Aorta (tissue), 5 donors: ENCODE data around the gene NCKAP5. TPM values are rescaled to one million over a fixed set of nuclear protein-coding genes. Genes with fewer than 3 reads are reported as not detected.

Source experiments
- ATAC-seq: fragments of 200-7000 bp; cut with Tn5 transposase; one replicate; pipeline ENCODE4 v1.9.1; 2022; ENCODE audit warnings: moderate library complexity; ENCODE audit not compliant: low FRiP score
- DNase-seq, 2 donors: peaks; one replicate each; pipeline ENCODE4 v3.0.0-alpha.2; 2020
- H3K27ac ChIP-seq, 2 donors: one replicate each; pipeline ENCODE4 v1.5.1; 2013; ENCODE audit warnings: low read length in 2 of 2, mild to moderate bottlenecking in 2 of 2, moderate library complexity in 2 of 2, control low read depth in 1 of 2, inconsistent platforms in 1 of 2, low read depth in 1 of 2
- H3K27me3 ChIP-seq, 2 donors: one replicate each; pipeline ENCODE4 v1.6.1; 2013; ENCODE audit warnings: control low read depth in 1 of 2, low read length in 1 of 2, mild to moderate bottlenecking in 1 of 2, moderate library complexity in 1 of 2; ENCODE audit not compliant: insufficient read depth in 2 of 2, control insufficient read depth in 1 of 2
- H3K36me3 ChIP-seq, 2 donors: one replicate each; pipeline ENCODE4 v1.6.1; 2013; ENCODE audit warnings: control low read depth in 1 of 2, low read length in 1 of 2, mild to moderate bottlenecking in 1 of 2; ENCODE audit not compliant: insufficient read depth in 2 of 2, control insufficient read depth in 1 of 2
- H3K4me1 ChIP-seq, 2 donors: one replicate each; pipeline ENCODE4 v1.6.1; 2013; ENCODE audit warnings: low read length in 2 of 2, control low read depth in 1 of 2, mild to moderate bottlenecking in 1 of 2, moderate library complexity in 1 of 2; ENCODE audit not compliant: insufficient read depth in 2 of 2, control insufficient read depth in 1 of 2
- H3K4me3 ChIP-seq, 2 donors: one replicate each; pipeline ENCODE4 v1.5.1; 2013; ENCODE audit warnings: low read length in 2 of 2, control low read depth in 1 of 2, mild to moderate bottlenecking in 1 of 2
- H3K9me3 ChIP-seq: one replicate; pipeline ENCODE4 v1.6.1; 2013; ENCODE audit warnings: mild to moderate bottlenecking, low read length; ENCODE audit not compliant: control insufficient read depth
- WGBS, 2 donors: extraction: QIAGEN DNeasy Blood & Tissue Kit; methylation state at CpG; one replicate each; pipeline ENCODE4 v1.1.7; 2013; 5-methylcytosine and 5-hydroxymethylcytosine counted together
- intact Hi-C, 2 donors: fragments of 100-400 bp; cut with DNase I; formaldehyde crosslinking; loops; one replicate each; pipeline versions ENCODE4 v1.14.2 to v1.15.0; 2022
- polyA plus RNA-seq, 2 donors: library from polyadenylated mRNA; stranded (reverse); fragments of 200-250 nt; gene quantifications; one replicate each; pipeline ENCODE4 v1.2.3, GENCODE V29; 2013
- total RNA-seq, 2 donors: library from RNA; stranded (reverse); fragmentation: NEBNext Ultra II Directional; extraction: Animal tissue kit (Norgen Biotek cat#: 25700); gene quantifications; one replicate each; pipeline ENCODE4 v1.2.1, GENCODE V29; 2021
- donor health status: healthy with polysubstance abuse.
- donor health status: Bipolar disorder and iron deficiency.
- donor health status: DM: no; HTN: no; CAD: no.
- donor health status: DM: no; HTN: no; CAD: no.
- donor health status: DM: yes; HTN: yes; CAD: no.

The NCKAP5 gene
- total and polyA plus RNA-seq, 4 donors = 0.75 to 7.5 (median 2.4) TPM; not detected in 1

- no peaks in the 10 kb centered on the region for H3K27me3 ChIP-seq
- intact Hi-C loops = no loop called here
- WGBS, 2 donors = 95 to 97% methylated on average over 4 of the region's 4 CpGs
- no peak overlapping the region for H3K4me3 ChIP-seq
- DNase-seq = no peak
- no peaks in the 10 kb centered on the region for H3K4me1 ChIP-seq
- no peaks in the 10 kb centered on the region for H3K9me3 ChIP-seq
- H3K27ac ChIP-seq = no peak overlapping the region
- ATAC-seq = no peak
- H3K36me3 ChIP-seq = no peaks in the 10 kb centered on the region
Observed at GRCh38 chr2:133512121-133512520, 56.1 kb downstream of the NCKAP5 start.

- ATAC-seq (no peak), DNase-seq (no peak)
- Histone ChIP-seq H3K4me1 (no peaks in the 10 kb centered on the region), H3K27ac (no peak overlapping the region), H3K9me3 (no peaks in the 10 kb centered on the region), H3K27me3 (no peaks in the 10 kb centered on the region), H3K36me3 (no peaks in the 10 kb centered on the region), H3K4me3 (no peak overlapping the region)
- intact Hi-C loops = no loop called here
- 39 to 68% methylated on average over 1 of the region's 1 CpG for WGBS, 2 donors
Observed at GRCh38 chr2:133511679-133512078, 56.6 kb downstream of the NCKAP5 start.

GRCh38 chr2:133509777-133510176 is 58.5 kb downstream of the NCKAP5 start:
- H3K4me3 ChIP-seq = no peak overlapping the region
- H3K27ac ChIP-seq = no peak overlapping the region
- H3K4me1 ChIP-seq = no peaks in the 10 kb centered on the region
- no peak for DNase-seq
- no peak for ATAC-seq
- 95 to 96% methylated on average over 6 of the region's 6 CpGs for WGBS, 2 donors
- no peaks in the 10 kb centered on the region for H3K36me3 ChIP-seq
- H3K9me3 ChIP-seq = no peaks in the 10 kb centered on the region
- intact Hi-C loops = no loop called here
- no peaks in the 10 kb centered on the region for H3K27me3 ChIP-seq

- DNase-seq = no peak
- intact Hi-C loops = no loop called here
- WGBS, 2 donors = 89 to 91% methylated on average over 7 of the region's 7 CpGs
- H3K27ac ChIP-seq = no peak overlapping the region
- no peaks in the 10 kb centered on the region for H3K9me3 ChIP-seq
- H3K27me3 ChIP-seq = no peaks in the 10 kb centered on the region
- H3K4me3 ChIP-seq = no peak overlapping the region
- H3K36me3 ChIP-seq = no peaks in the 10 kb centered on the region
- ATAC-seq = no peak
- H3K4me1 ChIP-seq = no peaks in the 10 kb centered on the region
Observed at GRCh38 chr2:133508546-133509165, 59.6 kb downstream of the NCKAP5 start.

- ATAC-seq = no peak
- no peak for DNase-seq
- H3K27ac ChIP-seq = no peak overlapping the region
- no peaks in the 10 kb centered on the region for H3K9me3 ChIP-seq
- no peaks in the 10 kb centered on the region for H3K36me3 ChIP-seq
- H3K4me1 ChIP-seq = no peaks in the 10 kb centered on the region
- no peak overlapping the region for H3K4me3 ChIP-seq
- intact Hi-C loops = no loop called here
- WGBS, 2 donors = 81 to 85% methylated on average over 6 of the region's 6 CpGs
- H3K27me3 ChIP-seq = no peaks in the 10 kb centered on the region
Observed at GRCh38 chr2:133506996-133507395, 61.3 kb downstream of the NCKAP5 start.

- no peak for ATAC-seq
- intact Hi-C loops = no loop called here
- 51 to 52% methylated on average over 4 of the region's 4 CpGs for WGBS, 2 donors
- Histone ChIP-seq H3K36me3 (no peaks in the 10 kb centered on the region), H3K27me3 (no peaks in the 10 kb centered on the region), H3K9me3 (no peaks in the 10 kb centered on the region), H3K4me1 (no peaks in the 10 kb centered on the region), H3K27ac (no peak overlapping the region), H3K4me3 (no peak overlapping the region)
- peak; percentile 50 to 78 for DNase-seq
Observed at GRCh38 chr2:133504566-133505505, 63.4 kb downstream of the NCKAP5 start.

GRCh38 chr2:133503927-133504326 is 64.3 kb downstream of the NCKAP5 start:
- Histone ChIP-seq H3K9me3 (no peaks in the 10 kb centered on the region), H3K27me3 (no peaks in the 10 kb centered on the region), H3K36me3 (no peaks in the 10 kb centered on the region), H3K27ac (no peak overlapping the region), H3K4me3 (no peak overlapping the region), H3K4me1 (no peaks in the 10 kb centered on the region)
- intact Hi-C loops = no loop called here
- ATAC-seq (no peak), DNase-seq (no peak)
- 29 to 62% methylated on average over 1 of the region's 1 CpG for WGBS, 2 donors

- Histone ChIP-seq H3K4me1 (no peaks in the 10 kb centered on the region), H3K9me3 (no peaks in the 10 kb centered on the region), H3K27ac (no peak overlapping the region), H3K27me3 (no peaks in the 10 kb centered on the region), H3K4me3 (no peak overlapping the region), H3K36me3 (no peaks in the 10 kb centered on the region)
- intact Hi-C loops = no loop called here
- DNase-seq = no peak
- no peak for ATAC-seq
- WGBS, 2 donors = 98 to 100% methylated on average over 1 of the region's 1 CpG
Observed at GRCh38 chr2:133503323-133503722, 64.9 kb downstream of the NCKAP5 start.

- Histone ChIP-seq H3K27me3 (no peaks in the 10 kb centered on the region), H3K4me3 (no peak overlapping the region), H3K36me3 (no peaks in the 10 kb centered on the region), H3K9me3 (no peaks in the 10 kb centered on the region), H3K27ac (no peak overlapping the region), H3K4me1 (no peaks in the 10 kb centered on the region)
- DNase-seq (no peak), ATAC-seq (no peak)
- intact Hi-C loops = no loop called here
- WGBS, 2 donors = 96 to 97% methylated on average over 7 of the region's 7 CpGs
Observed at GRCh38 chr2:133502678-133503077, 65.6 kb downstream of the NCKAP5 start.
